ENCODE data around the gene CDC42BPB.

- TF ChIP-seq, protein P1, sequence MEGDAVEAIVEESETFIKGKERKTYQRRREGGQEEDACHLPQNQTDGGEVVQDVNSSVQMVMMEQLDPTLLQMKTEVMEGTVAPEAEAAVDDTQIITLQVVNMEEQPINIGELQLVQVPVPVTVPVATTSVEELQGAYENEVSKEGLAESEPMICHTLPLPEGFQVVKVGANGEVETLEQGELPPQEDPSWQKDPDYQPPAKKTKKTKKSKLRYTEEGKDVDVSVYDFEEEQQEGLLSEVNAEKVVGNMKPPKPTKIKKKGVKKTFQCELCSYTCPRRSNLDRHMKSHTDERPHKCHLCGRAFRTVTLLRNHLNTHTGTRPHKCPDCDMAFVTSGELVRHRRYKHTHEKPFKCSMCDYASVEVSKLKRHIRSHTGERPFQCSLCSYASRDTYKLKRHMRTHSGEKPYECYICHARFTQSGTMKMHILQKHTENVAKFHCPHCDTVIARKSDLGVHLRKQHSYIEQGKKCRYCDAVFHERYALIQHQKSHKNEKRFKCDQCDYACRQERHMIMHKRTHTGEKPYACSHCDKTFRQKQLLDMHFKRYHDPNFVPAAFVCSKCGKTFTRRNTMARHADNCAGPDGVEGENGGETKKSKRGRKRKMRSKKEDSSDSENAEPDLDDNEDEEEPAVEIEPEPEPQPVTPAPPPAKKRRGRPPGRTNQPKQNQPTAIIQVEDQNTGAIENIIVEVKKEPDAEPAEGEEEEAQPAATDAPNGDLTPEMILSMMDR (IDR thresholded peaks at IDR 0.05; ENCODE audit: low read depth, low read length, poor library complexity, severe bottlenecking): no peak
- TF ChIP-seq EZH2phosphoT487 (IDR thresholded peaks at IDR 0.05; ENCODE audit: borderline replicate concordance, low read length): no peak
Measured at GRCh38 chr14:103073876-103074728, 16.8 kb upstream of the CDC42BPB start.

Data from DOHH2 (cell line).